ENCODE data around the gene SMG6. TPM values are rescaled to one million over a fixed set of nuclear protein-coding genes. Genes with fewer than 3 reads are reported as not detected.

The SMG6 gene
- total and polyA plus RNA-seq, 2 donors (not counting 1 experiment from before 2014, with no cell fraction given): 10.6 to 35.5 TPM

DNA sequence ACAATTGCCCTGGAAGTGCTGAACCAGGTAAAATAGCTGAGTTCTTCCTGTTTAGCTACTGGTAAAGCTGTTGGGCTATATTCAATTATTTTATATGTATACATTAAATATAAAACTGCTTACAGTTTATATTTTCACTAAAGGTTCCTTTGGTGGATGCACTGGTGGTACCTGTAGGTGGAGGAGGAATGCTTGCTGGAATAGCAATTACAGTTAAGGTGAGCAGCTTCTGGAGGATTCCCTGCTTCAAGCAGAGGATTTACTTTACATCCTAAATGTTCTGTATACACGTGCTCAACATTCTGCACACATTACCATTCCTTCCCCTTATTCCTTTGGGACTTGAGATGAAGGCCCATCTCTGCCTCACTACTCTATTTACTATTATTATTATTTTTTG, 17.8 kb upstream of the SMG6 start:
- H3K4me2 ChIP-seq (replicated peaks; ENCODE audit: low read depth, low read length, poor library complexity, severe bottlenecking): no peak overlapping the region
- ATAC-seq (ENCODE audit: low read depth) (no peak), DNase-seq (no peak)
- POLR2A ChIA-PET: interaction anchor here (0.6 kb wide), 1 partner anchor 722 kb away, joined by 3 read pairs; no protein-coding TSS in a partner anchor
- no peaks in the 10 kb centered on the region for H4K20me1 ChIP-seq (ENCODE audit: control insufficient read depth, insufficient read depth, low read length, poor library complexity, severe bottlenecking)
- no peak overlapping the region for H2AFZ ChIP-seq (ENCODE audit: insufficient read depth, low read depth, low read length, poor library complexity, severe bottlenecking)
- WGBS (ENCODE audit: insufficient coverage): no CpG with 5 or more reads among the region's 1 CpG
- H3K36me3 ChIP-seq (replicated peaks in 1 of 2; ENCODE audit: control extremely low read depth in 1 of 2, control insufficient read depth in 1 of 2, extremely low read depth in 1 of 2, insufficient read depth in 2 of 2, low read length in 1 of 2): peaks cover 2 to 37% of the 10 kb centered on the region in 2 experiments
- intact Hi-C loops (cut with micrococcal nuclease): no loop called here
- H3K27ac ChIP-seq (ENCODE audit: low read length in 2 of 2): no peak overlapping the region
- H3K27me3 Mint-ChIP-seq: no peaks in the 10 kb centered on the region
- H3K4me3 ChIP-seq (ENCODE audit: control extremely low read depth in 1 of 5, extremely low read depth in 1 of 5, insufficient read depth in 1 of 5, low read depth in 2 of 5, low read length in 4 of 5): no peak overlapping the region
- no peaks in the 10 kb centered on the region for H3K27me3 ChIP-seq (replicated peaks in 1 of 4; ENCODE audit: control extremely low read depth in 1 of 4, control insufficient read depth in 3 of 4, insufficient read depth in 4 of 4, low read length in 3 of 4)
- H3K4me1 ChIP-seq (ENCODE audit: control insufficient read depth in 2 of 2, insufficient read depth in 2 of 2, low read length in 2 of 2): no peaks in the 10 kb centered on the region
- no peaks in the 10 kb centered on the region for H3K4me1 Mint-ChIP-seq
- H3K79me2 ChIP-seq (ENCODE audit: control insufficient read depth, insufficient read depth, low read length): no peaks in the 10 kb centered on the region
- no peak overlapping the region for H3K4me3 Mint-ChIP-seq
- CTCF ChIA-PET: no interaction called here
- no peak overlapping the region for H3K9ac ChIP-seq (ENCODE audit: low read length)
- H3K9me3 ChIP-seq (ENCODE audit: control extremely low read depth in 1 of 3, control insufficient read depth in 2 of 3, insufficient read depth in 1 of 3, low read length in 2 of 3): no peaks in the 10 kb centered on the region
- TF ChIP-seq, protein P1, sequence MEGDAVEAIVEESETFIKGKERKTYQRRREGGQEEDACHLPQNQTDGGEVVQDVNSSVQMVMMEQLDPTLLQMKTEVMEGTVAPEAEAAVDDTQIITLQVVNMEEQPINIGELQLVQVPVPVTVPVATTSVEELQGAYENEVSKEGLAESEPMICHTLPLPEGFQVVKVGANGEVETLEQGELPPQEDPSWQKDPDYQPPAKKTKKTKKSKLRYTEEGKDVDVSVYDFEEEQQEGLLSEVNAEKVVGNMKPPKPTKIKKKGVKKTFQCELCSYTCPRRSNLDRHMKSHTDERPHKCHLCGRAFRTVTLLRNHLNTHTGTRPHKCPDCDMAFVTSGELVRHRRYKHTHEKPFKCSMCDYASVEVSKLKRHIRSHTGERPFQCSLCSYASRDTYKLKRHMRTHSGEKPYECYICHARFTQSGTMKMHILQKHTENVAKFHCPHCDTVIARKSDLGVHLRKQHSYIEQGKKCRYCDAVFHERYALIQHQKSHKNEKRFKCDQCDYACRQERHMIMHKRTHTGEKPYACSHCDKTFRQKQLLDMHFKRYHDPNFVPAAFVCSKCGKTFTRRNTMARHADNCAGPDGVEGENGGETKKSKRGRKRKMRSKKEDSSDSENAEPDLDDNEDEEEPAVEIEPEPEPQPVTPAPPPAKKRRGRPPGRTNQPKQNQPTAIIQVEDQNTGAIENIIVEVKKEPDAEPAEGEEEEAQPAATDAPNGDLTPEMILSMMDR (IDR thresholded peaks at IDR 0.05): no peak
- TF ChIP-seq EZH2 (IDR thresholded peaks at IDR 0.05; ENCODE audit: borderline replicate concordance, insufficient read depth, low read depth, low read length, poor library complexity, severe bottlenecking): no peak
- H3K27ac Mint-ChIP-seq: no peak overlapping the region
- no peaks in the 10 kb centered on the region for H3K9me3 Mint-ChIP-seq (ENCODE audit: insufficient read depth)

DNA sequence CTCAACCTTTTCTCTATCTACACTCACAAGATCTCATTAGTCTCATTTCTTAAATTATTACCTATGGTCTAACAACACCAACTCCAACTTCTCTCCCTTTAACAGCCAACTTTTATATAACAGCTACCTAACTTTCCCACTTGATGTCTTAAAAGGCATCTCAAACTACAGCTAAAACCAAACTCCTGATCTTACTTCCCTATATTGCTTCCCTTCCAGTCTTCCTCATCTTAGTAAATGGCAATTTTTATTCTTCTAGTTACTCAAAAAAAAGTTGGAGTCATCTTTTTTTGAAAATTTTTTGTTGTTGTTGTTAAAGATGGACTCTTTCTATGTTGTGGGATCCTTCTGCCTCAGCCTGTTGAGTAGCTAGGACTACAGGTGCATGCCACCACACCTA, 15.5 kb upstream of the SMG6 start:
- H3K27ac Mint-ChIP-seq: no peak overlapping the region
- Histone ChIP-seq H3K36me3 (replicated peaks in 1 of 2; ENCODE audit: control extremely low read depth in 1 of 2, control insufficient read depth in 1 of 2, extremely low read depth in 1 of 2, insufficient read depth in 2 of 2, low read length in 1 of 2) (peaks cover 0 to 18% of the 10 kb centered on the region in 2 experiments), H3K9me3 (ENCODE audit: control extremely low read depth in 1 of 3, control insufficient read depth in 2 of 3, insufficient read depth in 1 of 3, low read length in 2 of 3) (no peaks in the 10 kb centered on the region), H3K79me2 (ENCODE audit: control insufficient read depth, insufficient read depth, low read length) (no peaks in the 10 kb centered on the region), H4K20me1 (ENCODE audit: control insufficient read depth, insufficient read depth, low read length, poor library complexity, severe bottlenecking) (no peaks in the 10 kb centered on the region), H3K27me3 (replicated peaks in 1 of 4; ENCODE audit: control extremely low read depth in 1 of 4, control insufficient read depth in 3 of 4, insufficient read depth in 4 of 4, low read length in 3 of 4) (no peaks in the 10 kb centered on the region), H3K27ac (ENCODE audit: low read length in 2 of 2) (no peak overlapping the region), H2AFZ (ENCODE audit: insufficient read depth, low read depth, low read length, poor library complexity, severe bottlenecking) (no peak overlapping the region), H3K9ac (ENCODE audit: low read length) (no peak overlapping the region), H3K4me2 (replicated peaks; ENCODE audit: low read depth, low read length, poor library complexity, severe bottlenecking) (no peak overlapping the region), H3K4me1 (ENCODE audit: control insufficient read depth in 2 of 2, insufficient read depth in 2 of 2, low read length in 2 of 2) (no peaks in the 10 kb centered on the region), H3K4me3 (ENCODE audit: control extremely low read depth in 1 of 5, extremely low read depth in 1 of 5, insufficient read depth in 1 of 5, low read depth in 2 of 5, low read length in 4 of 5) (no peak overlapping the region)
- no peak for TF ChIP-seq EZH2 (IDR thresholded peaks at IDR 0.05; ENCODE audit: borderline replicate concordance, insufficient read depth, low read depth, low read length, poor library complexity, severe bottlenecking)
- TF ChIP-seq, protein P1 (IDR thresholded peaks at IDR 0.05): no peak
- CTCF ChIA-PET: no interaction called here
- DNase-seq (no peak), ATAC-seq (ENCODE audit: low read depth) (no peak)
- H3K4me3 Mint-ChIP-seq: no peak overlapping the region
- no peaks in the 10 kb centered on the region for H3K4me1 Mint-ChIP-seq
- no peaks in the 10 kb centered on the region for H3K9me3 Mint-ChIP-seq (ENCODE audit: insufficient read depth)
- intact Hi-C loops (cut with micrococcal nuclease): no loop called here
- no peaks in the 10 kb centered on the region for H3K27me3 Mint-ChIP-seq
- POLR2A ChIA-PET: no interaction called here

All from B cell (primary cell).